ENCODE measurements around the gene ACSM4.

Gene ACSM4

DNA sequence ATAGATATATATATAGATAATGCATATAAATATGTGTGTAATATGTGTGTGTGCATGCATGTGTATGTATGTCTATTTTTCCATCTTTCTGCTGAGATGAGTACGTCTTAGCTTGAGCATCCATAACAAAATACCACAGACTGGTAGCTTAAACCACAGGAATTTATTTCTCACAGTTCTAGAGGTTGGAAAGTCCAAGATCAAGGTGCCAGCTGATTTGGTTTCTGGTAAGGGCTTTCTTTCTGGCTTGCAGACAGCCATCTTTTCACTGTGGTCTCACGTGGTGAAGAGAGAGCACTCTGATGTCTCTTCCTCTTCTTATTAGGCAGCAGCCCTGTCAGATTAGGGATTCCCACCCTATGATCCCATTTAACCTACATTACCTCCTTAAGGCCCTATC is 47.3 kb downstream of the ACSM4 start:
- TF ChIP-seq, protein P1, sequence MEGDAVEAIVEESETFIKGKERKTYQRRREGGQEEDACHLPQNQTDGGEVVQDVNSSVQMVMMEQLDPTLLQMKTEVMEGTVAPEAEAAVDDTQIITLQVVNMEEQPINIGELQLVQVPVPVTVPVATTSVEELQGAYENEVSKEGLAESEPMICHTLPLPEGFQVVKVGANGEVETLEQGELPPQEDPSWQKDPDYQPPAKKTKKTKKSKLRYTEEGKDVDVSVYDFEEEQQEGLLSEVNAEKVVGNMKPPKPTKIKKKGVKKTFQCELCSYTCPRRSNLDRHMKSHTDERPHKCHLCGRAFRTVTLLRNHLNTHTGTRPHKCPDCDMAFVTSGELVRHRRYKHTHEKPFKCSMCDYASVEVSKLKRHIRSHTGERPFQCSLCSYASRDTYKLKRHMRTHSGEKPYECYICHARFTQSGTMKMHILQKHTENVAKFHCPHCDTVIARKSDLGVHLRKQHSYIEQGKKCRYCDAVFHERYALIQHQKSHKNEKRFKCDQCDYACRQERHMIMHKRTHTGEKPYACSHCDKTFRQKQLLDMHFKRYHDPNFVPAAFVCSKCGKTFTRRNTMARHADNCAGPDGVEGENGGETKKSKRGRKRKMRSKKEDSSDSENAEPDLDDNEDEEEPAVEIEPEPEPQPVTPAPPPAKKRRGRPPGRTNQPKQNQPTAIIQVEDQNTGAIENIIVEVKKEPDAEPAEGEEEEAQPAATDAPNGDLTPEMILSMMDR (conservative IDR thresholded peaks at IDR 0.05; ENCODE audit: low read depth, low read length), result no peak
- H3K4me3 ChIP-seq (ENCODE audit: low read depth, low read length), result no peak overlapping the region
- DNase-seq (ENCODE audit: low read depth), result no peak

GRCh38 chr12:7352661-7353060 is 48.8 kb downstream of the ACSM4 start:
- TF ChIP-seq, protein P1 (conservative IDR thresholded peaks at IDR 0.05; ENCODE audit: low read depth, low read length), result no peak
- H3K4me3 ChIP-seq (ENCODE audit: low read depth, low read length), result no peak overlapping the region
- no peak for DNase-seq (ENCODE audit: low read depth)

DNA sequence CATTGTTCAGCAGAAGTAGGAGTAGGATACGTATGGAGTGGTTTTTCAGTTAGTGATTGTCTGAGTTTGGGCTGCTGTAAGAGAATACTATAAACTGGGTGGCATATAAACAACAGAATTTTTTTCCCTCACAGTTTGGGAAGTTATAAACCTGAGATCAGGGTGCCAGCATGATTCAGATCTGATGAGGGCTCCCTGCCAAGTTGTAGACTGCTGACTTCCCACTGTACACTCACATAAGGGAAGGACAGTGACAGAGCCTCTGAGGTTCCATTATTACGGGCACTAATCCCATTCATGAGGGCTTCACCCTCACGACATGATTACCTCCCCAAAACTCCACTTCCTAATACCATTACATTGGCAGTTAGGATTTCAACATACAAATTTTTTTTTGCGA is 50.7 kb downstream of the ACSM4 start:
- H3K4me3 ChIP-seq (ENCODE audit: low read depth, low read length), result no peak overlapping the region
- TF ChIP-seq, protein P1 (conservative IDR thresholded peaks at IDR 0.05; ENCODE audit: low read depth, low read length), result no peak
- no peak for DNase-seq (ENCODE audit: low read depth)

DNA sequence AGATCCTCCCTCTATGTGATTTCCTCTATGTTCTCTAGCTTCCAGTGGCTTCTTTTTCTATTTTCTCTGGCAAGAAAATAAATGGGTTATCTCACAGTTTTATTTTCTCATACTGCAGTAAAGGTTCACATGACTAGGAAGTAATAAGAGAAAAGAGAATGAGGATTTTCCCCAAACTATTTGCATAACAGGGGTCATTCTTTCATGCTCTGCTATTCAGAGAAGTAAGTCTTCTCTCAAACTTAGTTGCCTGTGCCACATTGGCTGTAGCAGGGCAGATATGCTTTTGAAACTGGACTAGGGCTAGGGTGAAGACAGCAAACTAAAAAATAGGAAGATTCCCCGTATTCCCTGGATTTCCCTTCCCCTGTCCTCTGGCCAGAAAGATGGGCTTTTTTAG is 57.4 kb downstream of the ACSM4 start:
- no peak for DNase-seq (ENCODE audit: low read depth)
- TF ChIP-seq, protein P1 (conservative IDR thresholded peaks at IDR 0.05; ENCODE audit: low read depth, low read length), result no peak
- H3K4me3 ChIP-seq (ENCODE audit: low read depth, low read length), result no peak overlapping the region

DNA sequence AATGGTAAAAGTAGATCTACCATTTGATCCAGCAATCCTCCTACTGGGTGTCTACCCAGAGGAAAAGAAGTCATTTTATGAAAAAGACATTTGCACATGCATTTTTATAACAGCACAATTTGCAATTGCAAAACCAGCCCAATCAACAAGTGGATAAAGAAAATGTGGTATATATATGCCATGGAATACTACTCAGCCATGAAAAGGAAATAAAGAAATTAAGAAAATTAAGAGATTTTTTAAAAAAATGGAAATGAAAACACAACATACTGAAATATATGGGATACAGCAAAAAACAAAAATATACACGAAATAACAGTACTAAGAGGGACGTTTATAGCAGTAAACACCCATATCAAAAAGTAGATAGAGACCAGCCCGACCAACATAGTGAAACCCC is 58.9 kb downstream of the ACSM4 start:
- TF ChIP-seq, protein P1 (conservative IDR thresholded peaks at IDR 0.05; ENCODE audit: low read depth, low read length), result no peak
- no peak for DNase-seq (ENCODE audit: low read depth)
- no peak overlapping the region for H3K4me3 ChIP-seq (ENCODE audit: low read depth, low read length)

DNA sequence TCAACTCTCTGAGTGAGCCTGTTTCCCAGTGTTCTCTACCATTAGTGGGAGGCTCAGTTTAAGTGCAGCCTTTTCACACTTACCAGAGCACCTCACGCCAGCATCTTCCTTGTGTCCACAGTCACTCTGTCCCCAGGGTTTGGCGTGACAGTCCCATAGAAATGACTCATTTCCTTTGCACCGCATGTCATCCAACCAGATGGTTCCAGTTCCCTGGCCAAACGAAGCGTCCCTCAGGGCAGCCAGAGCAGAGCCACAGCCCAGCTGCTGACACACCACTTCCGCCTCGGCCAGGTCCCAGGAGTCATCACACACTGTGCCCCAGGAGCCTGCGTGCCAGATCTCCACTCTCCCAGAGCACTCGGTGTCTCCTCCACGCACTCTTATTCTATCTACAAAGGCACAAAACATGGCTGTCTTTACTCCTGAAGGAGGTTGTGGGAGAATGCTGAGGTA is 65.4 kb downstream of the ACSM4 start:
- H3K4me3 ChIP-seq (ENCODE audit: low read depth, low read length), result no peak overlapping the region
- TF ChIP-seq, protein P1 (conservative IDR thresholded peaks at IDR 0.05; ENCODE audit: low read depth, low read length), result no peak
- no peak for DNase-seq (ENCODE audit: low read depth)

DNA sequence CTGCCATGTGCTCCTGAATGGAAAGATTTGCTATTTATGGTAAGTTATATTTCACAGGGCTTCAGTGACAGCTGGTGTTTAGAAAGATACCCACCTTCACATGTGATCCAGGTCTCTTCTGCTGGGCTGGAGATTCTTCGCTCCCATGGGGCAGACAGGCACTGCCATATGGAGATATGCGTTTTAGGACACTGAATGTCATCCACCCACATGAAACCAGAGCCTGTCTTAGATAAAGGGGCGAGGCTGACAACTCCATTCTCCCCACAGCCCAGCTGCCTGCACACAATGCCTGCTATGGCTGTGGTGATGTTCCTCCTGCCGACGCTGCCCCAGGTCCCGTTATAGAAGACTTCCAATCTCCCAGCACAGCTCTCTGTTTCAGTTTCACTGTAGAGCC is 69.4 kb downstream of the ACSM4 start:
- no peak overlapping the region for H3K4me3 ChIP-seq (ENCODE audit: low read depth, low read length)
- TF ChIP-seq, protein P1 (conservative IDR thresholded peaks at IDR 0.05; ENCODE audit: low read depth, low read length), result no peak
- DNase-seq (ENCODE audit: low read depth), result no peak

Measured in choroid plexus epithelial cell (primary cell).